ENCODE data around the gene GINS2.

GRCh38 chr16:85731179-85731578 lies 42.4 kb upstream of the GINS2 start:
- TF ChIP-seq CTCF (IDR thresholded peaks at IDR 0.05), result no peak
- TF ChIP-seq POLR2A (IDR thresholded peaks at IDR 0.05), result no peak
